DND-41 (cell line): ENCODE measurements around the gene ARL5B.

Source experiments
- EZH2 ChIP-seq: IDR thresholded peaks from 3 replicates; pipeline ENCODE4 v1.6.1; 2012; ENCODE audit warnings: borderline replicate concordance, low read depth, mild to moderate bottlenecking, moderate library complexity, low read length, inconsistent platforms; ENCODE audit not compliant: severe bottlenecking
- TF ChIP-seq, protein P1 (sequence below): IDR thresholded peaks from 2 replicates; pipeline ENCODE4 v1.5.1; 2012; ENCODE audit warnings: borderline replicate concordance, low read length, moderate library complexity, mild to moderate bottlenecking; ENCODE audit not compliant: poor library complexity, severe bottlenecking; ENCODE audit errors: extremely low read depth

DNA sequence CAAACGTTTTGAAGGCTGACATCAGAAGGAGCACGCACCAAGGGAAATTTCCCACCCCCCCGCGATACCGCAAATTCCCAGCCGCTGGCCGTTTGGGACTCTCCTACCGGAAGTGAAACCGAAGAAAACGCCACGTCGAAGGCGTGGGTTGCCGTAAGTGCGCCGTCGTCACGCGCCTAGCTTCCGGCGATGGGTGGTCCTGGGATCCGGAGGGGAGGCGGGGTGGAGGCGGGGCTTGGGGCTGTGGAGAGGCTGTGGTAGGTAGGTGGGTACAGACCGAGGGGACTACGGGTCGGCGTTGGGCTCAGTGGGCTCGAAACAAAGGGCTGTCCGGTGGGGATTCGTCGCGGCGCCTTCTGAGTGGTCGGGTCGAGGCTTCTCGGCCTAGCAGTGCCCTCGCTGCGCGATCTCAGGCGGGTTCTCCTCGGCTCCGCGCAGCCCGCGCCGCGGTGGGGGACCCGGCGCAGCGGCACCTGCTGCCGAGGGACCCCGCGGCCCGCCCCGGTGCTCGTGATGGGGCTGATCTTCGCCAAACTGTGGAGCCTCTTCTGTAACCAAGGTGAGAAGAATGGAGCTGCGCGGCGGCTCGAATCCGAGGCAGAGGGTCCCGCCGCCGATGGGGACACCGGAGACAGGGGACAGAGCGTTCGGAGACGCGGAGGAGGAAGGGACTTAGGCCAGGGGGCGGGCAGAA is at the start of gene ARL5B:
- TF ChIP-seq, protein P1, sequence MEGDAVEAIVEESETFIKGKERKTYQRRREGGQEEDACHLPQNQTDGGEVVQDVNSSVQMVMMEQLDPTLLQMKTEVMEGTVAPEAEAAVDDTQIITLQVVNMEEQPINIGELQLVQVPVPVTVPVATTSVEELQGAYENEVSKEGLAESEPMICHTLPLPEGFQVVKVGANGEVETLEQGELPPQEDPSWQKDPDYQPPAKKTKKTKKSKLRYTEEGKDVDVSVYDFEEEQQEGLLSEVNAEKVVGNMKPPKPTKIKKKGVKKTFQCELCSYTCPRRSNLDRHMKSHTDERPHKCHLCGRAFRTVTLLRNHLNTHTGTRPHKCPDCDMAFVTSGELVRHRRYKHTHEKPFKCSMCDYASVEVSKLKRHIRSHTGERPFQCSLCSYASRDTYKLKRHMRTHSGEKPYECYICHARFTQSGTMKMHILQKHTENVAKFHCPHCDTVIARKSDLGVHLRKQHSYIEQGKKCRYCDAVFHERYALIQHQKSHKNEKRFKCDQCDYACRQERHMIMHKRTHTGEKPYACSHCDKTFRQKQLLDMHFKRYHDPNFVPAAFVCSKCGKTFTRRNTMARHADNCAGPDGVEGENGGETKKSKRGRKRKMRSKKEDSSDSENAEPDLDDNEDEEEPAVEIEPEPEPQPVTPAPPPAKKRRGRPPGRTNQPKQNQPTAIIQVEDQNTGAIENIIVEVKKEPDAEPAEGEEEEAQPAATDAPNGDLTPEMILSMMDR, result no peak
- TF ChIP-seq EZH2, result no peak
